Right renal cortex interstitium (tissue), 3 donors: Measurements from ENCODE around the gene FAM168A. TPM values are rescaled to one million over a fixed set of nuclear protein-coding genes. Genes with fewer than 3 reads are reported as not detected.

Source experiments
- DNase-seq, 3 donors: peaks; one replicate each; pipeline ENCODE4 v3.0.0-alpha.2; 2013; ENCODE audit warnings: low read depth in 3 of 3, low spot score in 2 of 3
- polyA plus RNA-seq, 3 donors: library from polyadenylated mRNA; unstranded; fragments of 120-200 nt; gene quantifications; one replicate each; pipeline ENCODE4 v1.2.1, GENCODE V29; 2013; ENCODE audit not compliant: insufficient read length in 3 of 3

Gene FAM168A
- polyA plus RNA-seq, 3 donors: 40.3 to 43.6 (median 40.4) TPM

DNA sequence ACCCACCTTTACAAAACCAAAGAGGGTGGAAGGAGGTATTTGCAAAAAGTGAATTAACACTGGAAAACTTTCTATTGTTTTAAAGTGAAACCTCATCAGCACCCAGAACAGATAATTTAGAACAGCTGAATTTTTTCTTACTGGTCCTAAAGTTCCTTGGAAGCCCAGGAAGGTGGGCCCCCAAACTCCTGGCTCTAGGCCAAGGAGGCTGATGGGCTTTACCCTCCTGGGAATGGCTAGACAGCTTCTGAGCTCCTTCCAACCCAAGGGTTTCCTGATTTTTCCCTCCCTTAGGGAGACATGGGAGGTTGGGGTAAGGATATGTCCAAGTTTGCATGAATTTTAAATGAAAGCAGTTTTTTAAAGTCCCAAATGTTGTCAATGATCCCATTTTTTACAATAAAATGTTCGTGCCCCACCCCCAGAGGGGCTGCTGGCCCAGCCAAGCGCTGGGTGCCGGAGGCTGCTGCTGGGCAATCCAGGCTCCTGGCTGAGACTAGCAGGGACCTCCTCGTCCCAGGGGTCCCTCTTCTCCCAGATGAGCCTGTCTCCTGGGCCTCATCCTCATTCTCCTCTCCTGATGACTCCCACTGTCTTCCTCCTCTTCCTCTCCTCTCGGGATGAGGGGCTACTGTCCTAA is 193.3 kb downstream of the FAM168A start:
- DNase-seq: no peak

DNA sequence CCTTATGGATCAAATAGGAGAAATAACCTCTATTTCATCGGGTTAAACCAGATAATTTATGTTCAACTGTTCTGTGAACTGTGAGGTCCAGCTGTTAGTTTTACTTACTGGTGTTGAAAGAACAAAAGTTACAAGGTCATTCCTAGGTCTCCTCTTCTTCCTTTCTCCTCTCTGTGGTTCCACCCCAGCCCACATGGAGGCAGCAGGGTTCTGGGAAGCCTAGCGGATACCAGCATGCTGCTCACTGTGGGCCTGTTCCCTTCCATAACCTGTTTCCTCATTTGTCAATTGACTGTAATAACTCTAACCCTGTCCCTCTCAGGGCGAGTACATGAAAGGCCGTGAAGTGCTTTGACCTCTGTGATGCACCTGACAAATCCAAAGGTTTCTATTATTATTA is 193.9 kb downstream of the FAM168A start:
- no peak for DNase-seq

DNA sequence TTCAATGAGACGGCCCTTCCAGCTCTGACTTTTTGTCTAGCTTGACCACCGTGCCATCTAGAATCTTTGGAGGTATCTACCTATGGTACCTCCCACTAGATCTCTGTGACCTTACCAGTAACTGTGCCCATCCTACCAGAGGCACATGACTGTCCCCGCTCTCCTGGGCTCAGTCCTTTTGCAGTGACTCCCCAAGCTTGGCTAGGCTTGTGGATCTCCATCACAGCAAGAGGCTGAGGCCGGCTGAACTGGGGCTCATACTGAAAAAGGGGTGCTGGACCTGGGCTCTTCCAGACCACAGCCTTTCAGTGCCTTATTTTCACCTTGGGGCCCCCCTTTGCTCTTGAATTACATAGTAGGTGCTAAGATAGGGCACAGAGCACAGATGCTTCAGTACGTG is 194.4 kb downstream of the FAM168A start:
- no peak for DNase-seq

DNA sequence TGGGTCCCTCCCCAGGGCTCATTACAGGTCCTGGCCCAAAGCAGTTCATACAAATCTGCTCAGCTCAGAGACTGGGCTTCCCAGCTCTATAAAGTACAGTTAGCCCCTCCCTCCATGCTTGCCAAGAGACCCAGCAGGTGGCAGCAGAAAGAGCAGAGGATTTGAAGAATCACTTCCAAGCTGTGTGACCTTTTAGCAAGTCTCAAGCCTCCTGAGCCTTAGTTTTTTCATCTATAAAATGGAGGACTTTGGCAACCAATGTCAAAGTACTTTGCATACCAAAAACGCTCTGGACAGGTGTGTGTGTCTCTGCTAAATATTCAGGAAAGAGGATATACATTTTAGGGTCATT is 195.1 kb downstream of the FAM168A start:
- no peak for DNase-seq

DNA sequence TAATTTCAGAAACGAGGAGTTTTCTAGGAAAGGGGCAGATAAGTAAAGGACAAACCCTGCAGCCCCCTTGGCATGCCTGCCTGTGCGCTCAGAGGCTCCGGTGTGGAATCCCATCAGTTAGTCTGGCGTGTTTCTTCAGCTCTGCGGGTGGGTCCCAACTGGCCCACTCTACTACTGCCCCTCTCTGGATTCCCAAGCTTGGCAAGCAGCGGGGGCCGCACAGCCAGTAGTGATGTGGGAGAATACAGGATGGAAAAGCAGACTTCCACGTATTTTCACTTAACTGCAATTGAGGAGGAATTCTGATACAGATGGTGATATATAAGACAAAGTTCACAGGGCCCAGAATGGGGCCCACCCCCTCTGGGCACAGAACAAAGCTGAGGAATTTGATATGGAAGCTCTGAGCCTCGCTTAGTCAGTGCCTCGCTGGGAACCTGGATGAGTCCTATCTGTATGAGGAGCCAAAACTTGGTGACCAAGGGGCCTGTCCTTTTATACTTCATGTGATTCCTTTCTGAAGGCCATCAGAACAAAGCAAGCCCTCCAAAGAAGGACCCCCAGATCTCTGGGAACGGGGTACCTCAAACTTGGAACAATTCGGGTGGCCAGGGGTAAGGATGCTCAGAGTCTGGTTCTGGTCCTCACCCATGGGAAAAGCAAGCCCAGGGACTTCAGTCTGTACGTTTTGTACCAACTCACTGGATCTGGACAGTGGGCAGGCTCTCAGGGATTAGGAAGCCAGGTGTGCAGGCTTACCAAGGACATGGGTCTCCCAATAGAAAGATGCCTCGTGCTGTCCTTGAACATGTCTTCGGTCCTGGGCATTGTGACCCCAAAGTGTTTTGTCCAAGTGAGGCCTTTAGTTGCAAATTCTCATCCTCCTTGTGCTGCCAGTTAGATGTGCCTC is 195.7 kb downstream of the FAM168A start:
- DNase-seq: no peak

DNA sequence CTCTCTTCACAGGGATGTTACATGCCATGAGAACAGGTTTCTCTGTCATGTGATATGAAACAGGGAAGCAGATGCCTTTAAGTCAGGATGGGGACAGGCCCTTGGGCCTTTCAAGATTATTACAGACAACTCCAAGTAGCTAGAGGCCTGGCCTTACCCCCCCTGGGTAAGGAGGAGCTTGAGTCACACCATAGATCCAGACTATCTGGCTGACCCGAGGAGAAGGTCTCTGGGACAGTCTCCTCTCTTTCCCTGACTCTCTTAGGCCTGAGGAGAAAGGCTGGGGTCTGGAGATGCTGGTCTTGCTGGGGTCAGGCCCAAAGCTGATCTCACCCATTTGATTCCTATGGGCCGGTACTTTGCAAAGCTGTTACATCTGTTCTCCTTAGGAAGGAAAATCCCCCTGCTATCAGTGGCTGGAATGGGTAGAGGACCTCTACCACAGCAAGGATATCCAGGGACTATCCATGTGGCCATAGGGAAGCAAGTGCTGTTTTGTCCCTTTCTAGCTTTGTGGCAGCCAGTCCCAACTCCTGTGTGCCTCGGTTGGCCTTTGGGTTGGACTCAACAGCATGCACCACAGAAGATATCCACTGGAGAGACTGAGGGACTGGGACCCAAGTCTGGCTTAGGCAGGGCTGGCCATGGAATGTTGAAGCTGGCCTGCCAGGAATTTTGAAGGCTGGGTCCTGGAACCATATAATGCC is 196.5 kb downstream of the FAM168A start:
- DNase-seq: no peak

DNA sequence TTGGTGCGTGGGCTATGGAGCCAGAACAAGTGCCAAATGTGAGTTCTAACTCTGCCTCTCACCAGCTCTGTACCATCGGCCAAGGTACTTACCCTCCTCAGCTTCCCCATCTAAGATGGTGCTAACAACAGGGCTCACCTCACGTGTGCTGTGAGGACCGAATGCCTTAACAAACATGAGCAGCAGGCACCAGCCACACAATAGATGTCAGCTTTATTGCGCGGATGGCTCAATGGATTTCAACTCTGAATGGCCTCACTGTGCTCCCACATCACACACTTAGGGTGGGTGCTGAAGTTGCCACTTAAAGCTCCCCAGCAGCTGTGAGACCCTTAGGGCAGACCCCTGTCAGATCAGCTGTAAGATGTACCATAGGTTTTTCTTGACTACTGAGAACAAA is 197.6 kb downstream of the FAM168A start:
- DNase-seq: no peak

DNA sequence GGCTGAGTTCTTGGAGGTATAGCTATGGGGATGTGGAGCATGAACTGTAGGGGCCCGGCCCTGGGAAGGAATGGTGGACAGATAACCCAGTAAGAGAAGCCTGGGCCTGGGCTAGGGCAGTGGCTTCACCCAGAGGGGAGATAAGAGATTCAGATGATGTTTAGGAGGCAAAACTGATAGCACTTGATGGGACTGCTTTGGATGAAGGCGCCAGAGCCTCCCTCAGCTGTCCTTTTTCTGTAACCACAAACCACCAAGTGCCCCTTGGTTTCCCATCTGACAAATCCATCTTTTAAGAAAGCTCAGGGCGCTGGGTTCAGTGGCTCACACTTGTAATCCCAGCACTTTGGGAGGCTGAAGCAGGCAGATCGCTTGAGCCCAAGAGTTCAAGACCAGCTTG is 198.3 kb downstream of the FAM168A start:
- no peak for DNase-seq

DNA sequence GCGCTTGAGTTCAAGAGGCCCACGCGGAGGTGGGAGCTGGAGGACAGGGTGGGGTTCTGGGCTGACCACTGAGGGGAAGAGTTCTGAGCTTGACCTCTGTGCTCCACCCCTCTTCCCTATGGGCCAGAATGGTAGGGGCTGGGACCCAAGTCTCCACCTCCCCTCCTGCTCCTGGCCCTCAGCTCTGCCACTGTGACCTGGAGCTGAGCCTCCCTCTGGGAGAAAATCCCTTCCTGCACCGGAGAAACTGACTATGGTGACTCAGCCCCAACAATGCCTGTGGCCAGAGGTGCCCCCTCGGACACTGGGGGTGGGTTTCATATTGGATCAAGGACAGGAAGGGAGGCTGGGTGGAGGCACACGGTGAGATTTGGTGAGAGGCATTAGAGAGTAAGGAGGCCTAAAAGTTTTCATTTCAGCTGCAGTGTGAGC is 198.7 kb downstream of the FAM168A start:
- no peak for DNase-seq

DNA sequence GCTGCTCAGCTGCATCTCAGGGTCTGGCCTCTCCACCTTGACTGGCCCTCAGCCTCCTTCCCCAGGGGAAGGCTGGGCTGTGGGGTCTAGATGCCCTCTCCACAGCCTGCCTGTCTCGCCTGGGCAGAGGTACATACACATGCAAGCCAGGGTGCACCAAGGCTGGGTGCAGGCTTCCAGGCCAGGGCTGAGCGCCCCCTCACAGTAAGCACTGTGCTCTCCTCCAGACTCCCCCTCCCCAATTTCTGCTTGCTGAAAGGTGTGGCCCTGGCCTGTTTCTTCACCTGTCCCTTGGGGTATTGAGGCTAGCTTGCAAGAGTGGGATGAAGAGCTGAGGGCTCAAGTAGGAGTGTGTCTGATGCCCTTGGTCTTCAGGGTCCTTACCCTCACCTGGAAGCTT is 199.2 kb downstream of the FAM168A start:
- no peak for DNase-seq

DNA sequence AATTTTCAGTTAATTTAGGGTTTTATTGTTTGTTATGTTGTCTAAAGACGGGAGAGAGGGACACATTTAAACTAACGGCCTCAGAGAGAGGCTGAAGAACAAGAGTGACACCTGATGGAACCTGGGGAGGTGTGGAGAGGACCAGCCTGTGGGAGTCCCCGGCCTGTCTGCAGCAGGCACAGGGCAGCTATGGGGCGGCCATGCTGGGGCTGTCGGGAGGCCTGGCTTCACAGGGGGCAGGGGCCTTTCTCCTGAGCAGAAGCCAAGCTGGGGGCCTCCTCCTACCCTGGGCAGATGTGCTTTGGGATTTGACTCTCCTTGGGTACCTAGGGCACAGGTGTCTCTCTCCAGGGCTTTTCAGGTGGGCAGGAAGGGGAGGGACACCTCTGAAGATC is 199.8 kb downstream of the FAM168A start:
- DNase-seq: no peak

DNA sequence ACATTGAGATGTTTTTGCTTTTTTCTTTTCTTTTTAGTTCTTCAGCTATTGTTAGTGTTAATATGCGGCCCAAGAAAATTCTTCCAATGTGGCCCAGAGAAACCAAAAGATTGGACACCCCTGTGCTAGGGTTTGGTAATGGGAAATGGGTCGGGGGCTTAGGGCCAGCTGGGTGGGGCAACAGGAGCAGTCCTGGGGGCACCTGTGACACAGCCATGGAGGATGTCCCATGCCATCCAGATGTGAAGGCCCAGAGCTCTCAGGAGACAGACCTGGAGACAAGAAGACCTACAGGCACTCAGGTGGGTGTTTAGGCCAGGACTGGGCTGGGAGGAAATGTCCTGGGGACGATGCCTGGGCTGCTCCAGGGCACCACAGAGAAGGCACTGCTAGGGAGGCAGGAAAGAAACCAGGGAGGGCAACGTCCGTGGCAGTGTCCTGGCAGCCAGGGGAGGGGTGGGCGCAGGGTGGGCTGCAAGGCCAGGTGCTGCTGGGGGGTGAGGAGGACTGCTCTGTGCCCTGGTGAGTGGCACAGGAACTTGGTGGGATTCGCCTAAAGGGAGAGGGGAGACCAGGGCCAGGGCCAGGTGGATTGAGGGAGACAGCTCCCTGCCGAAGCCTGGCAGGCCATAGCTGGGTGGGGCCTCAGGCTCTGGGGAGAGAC is 200.3 kb downstream of the FAM168A start:
- no peak for DNase-seq

DNA sequence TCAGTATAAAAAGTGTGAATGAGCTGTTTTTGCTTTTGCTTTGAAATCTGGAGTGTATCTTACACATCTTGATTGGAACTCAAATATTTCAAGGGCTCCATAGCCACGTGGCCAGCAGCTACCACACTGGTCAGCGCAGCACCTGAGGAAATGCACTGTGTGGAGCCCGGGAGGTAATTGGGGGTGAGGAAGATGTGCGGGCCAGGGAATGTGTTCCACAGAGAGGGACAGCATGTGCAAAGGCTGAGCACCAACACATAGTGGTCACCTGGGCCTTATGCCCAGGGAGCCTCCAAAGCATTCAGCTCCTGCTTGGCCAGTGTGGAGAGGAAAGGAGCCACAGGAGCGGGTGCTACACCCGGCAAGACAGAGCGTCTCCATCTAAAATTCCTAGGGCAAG is 200.9 kb downstream of the FAM168A start:
- no peak for DNase-seq

DNA sequence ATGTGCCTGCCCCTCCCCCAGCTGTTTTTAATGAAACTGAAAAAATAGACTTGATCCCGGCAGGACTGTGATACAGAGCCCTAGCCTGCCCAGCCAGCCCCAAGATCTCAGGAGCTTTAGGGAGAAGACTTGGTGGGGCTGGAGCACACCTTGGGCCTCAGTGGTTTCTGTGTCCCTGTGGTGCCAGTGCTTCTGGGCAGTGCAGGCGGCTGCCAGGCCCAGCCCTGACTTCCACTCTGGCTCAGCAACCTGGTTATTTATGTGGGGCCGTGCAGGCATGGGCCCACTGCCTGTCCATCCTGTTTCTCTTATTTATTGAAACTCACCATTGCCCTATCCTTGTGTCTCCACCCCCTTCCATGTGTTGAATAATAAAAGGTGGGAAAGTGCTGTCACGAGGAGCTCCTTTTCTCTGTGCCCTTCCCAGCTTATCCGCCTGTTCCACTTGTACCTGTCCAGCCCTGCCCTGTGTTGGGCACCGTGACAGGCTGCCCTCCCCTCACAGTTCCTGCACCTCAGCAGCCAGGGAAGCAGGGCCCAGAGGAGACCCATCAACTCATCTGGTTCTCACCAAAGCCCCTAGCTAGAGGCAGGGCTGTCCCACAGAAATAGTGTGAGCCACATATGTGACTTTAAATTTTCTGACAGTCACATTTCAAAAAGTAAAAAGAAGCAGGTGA is 201.5 kb downstream of the FAM168A start:
- no peak for DNase-seq

DNA sequence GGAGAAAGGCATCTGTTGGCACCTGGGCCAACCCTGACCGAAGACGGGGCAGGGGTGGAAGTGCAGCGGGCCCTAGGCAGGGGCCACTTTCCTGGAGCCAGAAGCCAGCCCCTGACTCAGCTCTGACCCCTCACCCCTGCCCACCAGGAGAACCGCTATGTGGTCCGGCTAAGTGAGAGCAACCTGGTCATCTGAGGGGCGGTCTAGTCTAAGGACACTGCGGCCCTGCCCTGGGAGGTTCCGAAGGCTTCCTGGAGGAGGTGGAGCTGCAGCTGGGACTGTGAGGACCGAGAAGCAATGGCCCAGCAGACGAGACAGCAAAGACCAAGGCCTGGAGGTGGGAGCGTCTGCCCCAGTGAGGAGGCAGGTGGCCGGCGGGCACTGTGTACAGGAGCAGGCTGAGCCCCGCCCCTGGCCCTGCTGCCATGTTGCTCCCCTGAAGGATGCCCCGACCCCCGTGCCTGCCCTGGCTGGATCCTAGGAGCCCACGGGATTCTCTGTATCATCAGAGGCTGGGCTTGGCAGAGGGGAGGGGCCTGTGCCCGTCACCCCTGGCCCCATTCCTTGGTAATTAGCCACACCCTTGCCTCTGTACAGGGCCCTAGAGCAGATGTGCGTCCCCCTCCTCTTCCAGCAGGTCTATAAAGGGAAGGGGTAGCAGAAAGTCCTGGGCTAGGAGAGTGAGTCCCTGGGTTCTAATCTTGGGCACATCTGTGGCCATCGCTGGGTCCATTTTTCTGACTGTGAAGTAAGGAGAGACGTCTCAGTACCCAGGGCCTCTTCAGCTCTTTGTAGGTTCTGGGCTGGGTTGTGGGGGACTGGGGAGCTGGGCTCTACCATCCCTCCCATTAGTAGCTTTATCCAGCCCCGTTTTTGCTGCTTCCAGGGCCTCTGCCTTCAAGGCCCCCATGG is 202.4 kb downstream of the FAM168A start:
- no peak for DNase-seq

DNA sequence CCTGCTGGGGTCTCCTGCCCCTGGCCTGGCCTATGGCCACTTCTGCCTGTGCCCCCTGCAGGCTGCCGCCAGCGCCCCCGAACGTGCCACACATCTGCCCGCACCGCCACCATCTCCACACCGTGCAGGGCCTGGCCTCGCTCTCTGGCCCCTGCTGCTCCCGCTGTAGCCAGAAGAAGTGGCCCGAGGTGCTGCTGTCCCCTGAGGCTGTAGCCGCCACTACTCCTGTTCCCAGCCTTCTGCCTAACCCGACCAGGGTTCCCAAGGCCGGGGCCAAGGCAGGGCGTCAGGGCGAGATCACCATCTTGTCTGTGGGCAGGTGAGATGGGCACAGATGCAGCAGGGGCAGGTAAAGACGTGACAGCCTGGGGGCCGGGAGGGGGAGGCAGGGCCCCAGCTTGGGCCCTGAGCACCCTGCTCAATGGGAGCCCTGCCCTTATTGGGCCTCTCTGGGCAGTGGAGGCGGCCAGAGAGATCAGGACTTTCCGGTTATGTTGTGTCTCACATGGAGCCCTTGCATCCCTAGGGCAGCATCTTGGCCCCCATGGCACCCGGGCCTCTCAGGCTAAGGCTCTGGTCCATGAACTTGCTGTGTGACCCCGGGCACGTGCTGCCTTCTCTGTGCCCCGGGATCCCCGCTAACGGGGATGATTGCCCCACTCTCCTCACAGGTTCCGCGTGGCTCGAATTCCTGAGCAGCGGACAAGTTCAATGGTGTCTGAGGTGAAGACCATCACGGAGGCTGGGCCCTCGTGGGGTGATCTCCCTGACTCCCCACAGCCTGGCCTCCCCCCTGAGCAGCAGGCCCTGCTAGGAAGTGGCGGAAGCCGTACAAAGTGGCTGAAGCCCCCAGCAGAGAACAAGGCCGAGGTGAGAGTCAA is 203.3 kb downstream of the FAM168A start:
- DNase-seq: no peak

DNA sequence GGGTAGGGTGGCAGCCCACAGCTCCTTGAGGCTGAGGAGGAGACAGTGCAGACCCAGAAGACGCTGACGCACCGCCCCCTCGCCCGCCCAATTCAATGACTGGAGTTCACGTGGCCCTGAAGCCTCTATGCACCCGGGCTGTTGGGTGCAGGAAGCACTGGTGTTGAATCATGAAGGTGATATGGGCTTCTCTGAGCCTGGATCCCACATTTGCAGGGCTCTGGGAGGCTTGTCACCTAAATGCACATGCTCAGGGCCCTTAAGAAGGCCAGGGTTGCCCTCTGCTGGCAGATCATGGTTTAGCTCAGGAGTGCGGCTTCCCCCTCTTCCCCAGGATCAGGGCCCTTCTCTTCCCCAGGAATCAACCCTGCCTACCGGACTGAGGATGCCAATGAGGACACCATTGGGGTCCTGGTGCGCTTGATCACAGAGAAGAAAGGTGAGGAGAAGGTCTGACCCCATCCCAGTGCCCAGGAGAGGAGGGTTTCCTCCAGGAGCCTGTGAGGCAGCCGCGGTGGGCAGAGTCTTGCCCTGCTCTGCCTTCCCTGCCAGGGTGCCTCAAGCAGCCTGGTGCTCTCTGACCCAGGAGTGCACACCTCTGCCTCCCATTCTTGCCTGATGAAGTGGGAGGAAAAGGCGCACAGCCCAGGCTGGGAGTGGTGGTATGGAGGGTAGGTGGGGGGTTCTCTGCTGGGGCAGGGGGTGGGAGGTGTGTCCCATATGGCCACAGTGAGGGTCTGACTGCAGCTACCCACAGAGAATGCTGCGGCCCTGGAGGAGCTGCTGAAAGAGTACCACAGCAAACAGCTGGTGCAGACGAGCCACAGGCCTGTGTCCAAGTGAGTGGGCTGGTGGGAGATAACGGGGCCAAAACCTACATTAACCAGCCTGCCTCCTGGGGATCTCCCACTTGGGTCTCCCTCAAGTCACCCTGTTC is 204.2 kb downstream of the FAM168A start:
- DNase-seq: peak in 1 of 3 donors; percentile 36
